HuH-7 (cell line): ENCODE results near the gene AVPI1.

Source experiments
- DNase-seq: peaks from one replicate; pipeline ENCODE4 v3.0.0; 2011; ENCODE audit warnings: low spot score

AVPI1 gene

GRCh38 chr10:97686962-97687784 lies at the start of gene AVPI1:
TSS of gene AVPI1 (minus strand) at chr10:97687241. CDS start at chr10:97679905, 7,336 bp downstream.
- peak; percentile 92 for DNase-seq

GRCh38 chr10:97736403-97736901 lies 49.4 kb upstream of the AVPI1 start:
- DNase-seq = no peak

GRCh38 chr10:97734021-97734420 lies 47.0 kb upstream of the AVPI1 start:
- DNase-seq = no peak

DNA sequence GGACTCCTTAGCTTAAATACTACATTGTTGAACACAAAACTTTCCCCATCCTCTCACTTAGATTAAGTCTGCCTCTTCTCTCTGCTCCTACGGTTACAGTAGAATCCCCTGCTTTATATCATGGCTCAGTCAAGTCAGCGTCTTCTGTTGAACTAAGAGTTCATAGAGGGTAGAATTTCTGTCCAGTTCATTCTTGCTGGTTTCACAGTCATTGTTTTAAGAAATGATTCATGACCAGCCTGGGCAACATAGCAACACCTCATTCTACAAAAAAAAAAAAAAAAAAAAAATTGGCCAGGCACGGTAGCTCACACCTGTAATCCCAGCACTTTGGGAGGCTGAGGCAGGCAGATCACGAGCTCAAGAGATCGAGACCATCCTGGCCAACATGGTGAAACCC lies 46.2 kb upstream of the AVPI1 start:
- no peak for DNase-seq

GRCh38 chr10:97732052-97732359 lies 45.0 kb upstream of the AVPI1 start:
- no peak for DNase-seq

DNA sequence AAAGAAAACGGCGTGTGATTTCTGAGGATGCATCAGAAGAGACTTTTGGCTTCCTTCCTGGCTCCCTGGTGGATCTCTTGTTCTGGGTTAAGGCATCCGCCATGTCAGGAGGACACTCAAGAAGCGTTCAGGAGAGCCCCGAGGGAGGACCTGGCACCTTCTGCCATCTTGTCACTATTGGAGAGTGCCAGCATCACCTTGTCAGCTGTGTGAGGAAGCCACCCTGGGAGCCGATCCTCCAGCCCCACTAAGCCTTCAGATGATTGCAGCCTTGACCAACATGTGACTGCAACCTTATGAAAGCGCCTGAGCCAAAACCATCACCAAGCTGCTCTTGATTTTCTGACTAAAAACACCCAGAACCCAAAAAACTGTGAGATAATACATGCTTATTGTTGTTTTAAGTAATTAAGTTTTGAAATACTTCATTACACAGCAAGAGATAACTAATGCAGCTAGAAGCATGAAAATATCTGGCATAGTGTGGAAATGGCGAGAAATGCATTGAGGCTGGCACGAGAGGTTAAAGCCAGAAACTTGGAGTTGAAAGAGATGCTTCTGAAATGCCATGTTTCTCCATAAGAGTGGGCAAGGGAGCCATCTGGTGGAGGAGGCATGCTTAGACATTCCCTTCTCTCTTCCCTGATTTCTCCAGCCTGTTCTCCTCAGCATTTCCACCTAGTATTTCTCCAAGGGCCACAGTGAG lies 44.5 kb upstream of the AVPI1 start:
- DNase-seq = peak; percentile 54

DNA sequence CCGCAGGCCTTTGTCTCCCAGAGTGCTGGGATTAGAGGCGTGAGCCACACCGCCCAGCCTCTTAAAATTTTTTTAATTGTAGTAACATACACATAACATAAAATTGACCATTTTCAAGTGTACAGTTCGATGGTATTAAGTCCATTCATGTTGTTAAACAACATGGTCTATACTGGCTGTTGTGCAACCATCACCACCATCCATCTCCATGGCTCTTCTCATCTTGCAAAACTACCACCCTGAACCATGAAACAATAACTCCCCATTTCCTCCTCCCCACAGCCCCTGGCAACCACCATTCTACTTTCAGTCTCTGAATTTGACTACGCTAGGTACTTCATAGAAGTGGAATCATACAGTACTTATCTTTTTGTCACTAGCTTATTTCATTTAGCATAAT lies 42.0 kb upstream of the AVPI1 start:
- DNase-seq = no peak

DNA sequence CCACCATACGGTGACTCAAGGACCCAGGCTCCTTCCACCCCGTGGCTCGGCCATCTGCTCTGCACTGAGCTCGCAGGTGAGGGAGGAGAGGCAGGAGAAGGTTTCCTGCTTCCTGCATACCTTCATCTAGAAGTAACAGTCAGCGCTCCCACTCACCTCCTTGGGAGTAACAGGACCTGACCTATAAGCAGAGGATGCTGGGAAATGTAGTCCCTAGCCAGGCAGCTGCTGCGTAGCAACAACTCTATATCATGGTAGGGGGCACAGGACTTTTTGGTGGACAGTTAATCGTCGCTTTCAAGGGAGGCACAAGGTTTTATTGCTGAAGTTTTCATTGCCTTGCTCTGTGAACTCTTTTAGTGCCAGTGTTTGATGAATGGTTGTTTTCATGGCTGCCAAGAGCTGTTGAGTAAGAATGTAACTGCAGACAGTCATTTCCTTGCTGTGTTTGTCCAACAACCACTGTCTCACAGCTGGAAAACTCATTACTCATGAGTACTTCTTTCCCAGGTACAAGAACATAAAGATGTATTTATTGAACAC lies 39.7 kb upstream of the AVPI1 start:
- DNase-seq = peak; percentile 43

- no peak for DNase-seq
Measured at GRCh38 chr10:97724341-97724941, 37.4 kb upstream of the AVPI1 start.

DNA sequence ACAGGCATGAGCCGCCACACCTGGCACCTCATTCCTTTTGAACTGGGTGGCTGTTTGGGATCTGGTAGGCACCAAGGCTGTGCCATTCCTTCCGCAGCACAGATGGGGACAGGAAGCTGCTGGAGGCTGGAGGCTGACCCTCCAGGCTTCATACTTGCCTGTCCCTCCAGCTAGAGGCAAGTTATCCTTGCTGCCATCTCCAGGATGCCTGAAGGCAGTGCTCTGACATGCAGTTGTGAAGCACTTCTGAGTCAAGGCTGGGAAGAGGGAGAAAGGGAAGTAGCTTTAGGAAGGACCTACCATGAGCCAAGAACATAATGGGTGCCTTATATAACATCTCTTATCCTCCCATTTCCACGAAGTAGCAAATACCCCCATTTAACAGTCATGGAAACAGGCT lies 36.0 kb upstream of the AVPI1 start:
- DNase-seq = no peak

DNA sequence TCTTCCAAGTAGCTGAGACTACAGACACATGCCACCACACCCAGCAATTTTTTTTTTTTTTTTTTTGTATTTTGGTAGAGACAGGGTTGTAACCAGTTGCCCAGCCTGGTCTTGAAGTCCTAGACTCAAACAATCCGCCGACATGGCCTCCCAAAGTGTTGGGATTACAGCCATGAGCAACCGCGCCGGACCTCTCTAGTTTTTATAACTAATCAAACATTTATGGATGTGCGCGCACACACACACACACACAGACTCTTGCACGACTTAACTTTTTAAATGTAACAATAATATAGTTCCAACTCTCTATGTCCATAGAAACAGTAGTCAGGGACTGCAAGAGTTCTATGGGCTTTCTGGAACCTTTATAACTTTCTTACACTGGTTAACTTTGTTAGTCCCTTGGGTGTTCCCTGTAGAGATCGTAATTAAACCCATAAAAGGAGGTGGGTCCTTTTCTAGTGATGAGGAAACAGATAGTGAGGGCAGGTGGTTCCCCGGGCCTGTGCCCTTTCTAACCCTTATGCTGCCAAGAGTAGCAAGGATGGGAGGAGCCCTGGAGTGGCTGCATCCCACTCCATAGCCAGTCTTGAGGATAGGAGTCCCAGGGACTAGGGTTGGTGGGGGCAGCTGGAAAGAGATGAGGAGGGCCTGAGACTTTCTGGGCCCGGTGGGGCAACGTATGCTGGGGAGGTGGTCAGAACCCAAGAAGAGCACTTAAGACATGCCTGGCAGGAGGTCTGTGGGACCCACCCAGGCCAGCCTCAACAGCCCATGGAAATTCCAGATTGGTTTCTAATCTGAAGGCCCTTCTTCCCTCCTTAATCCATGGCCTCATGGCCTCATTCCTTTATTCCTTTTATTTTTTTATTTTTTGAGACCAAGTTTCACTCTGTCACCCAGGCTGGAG lies 35.1 kb upstream of the AVPI1 start:
- no peak for DNase-seq

DNA sequence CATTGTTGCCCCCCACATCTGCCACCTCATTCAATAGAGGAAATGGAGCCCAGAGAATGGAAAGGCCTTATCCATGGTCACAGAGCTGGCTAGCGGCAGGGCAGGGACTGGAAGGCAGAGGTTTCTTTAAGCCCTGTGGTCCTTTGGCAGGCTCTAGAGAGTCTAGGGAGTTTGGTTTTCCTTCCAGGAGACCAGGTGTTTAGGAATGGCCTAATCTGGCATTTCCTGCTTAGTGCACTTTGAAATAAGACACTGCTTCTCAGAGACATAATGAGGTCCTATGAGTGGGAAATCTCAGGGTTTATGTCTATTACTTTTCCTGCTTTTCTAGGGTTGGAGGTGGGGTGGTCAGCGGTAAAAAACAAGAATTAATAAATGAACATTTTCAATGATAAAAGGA lies 32.6 kb upstream of the AVPI1 start:
- no peak for DNase-seq

GRCh38 chr10:97718659-97719142 lies 31.7 kb upstream of the AVPI1 start:
- peak; percentile 39 for DNase-seq

DNA sequence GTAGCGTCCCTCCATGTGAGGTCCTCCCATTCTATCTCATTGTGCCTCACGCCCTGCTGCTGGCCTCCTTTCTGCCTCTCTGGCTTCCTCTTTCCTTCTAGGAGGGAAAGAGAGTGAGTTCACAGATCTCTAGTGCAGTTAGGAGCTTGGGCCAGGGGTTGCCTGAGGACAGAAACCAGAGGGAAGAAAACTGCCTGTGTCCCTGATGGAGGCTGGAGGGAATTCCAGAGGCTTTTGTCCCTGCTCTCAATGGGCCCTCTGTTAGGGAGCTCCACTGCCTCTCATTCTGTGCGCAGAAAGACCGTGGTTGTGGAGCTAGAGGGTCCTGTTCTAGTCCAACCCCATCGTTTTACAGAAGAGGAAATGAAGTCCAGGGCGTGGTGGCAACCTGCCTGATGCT lies 31.1 kb upstream of the AVPI1 start:
- no peak for DNase-seq

DNA sequence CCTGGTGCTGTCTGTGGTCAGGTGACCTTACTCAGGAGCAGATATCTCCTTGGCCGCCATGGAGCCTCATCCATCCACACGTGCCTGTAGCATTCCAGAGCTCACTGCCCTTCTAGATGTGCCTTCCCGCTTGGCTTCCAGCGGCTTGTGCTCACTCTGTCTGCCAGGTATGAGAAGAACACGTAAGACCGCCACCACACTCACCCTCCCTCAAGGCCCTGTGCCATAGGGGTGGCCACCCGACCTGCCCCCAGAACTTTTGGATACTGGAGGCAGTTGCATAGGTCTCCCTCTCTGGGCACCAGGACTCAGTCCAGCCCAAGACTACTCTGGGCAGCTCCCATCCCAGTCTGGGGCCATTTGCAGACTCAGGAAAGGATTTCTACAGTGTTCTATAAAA lies 30.6 kb upstream of the AVPI1 start:
- DNase-seq = no peak

GRCh38 chr10:97715259-97715874 lies 28.3 kb upstream of the AVPI1 start:
- DNase-seq = no peak

DNA sequence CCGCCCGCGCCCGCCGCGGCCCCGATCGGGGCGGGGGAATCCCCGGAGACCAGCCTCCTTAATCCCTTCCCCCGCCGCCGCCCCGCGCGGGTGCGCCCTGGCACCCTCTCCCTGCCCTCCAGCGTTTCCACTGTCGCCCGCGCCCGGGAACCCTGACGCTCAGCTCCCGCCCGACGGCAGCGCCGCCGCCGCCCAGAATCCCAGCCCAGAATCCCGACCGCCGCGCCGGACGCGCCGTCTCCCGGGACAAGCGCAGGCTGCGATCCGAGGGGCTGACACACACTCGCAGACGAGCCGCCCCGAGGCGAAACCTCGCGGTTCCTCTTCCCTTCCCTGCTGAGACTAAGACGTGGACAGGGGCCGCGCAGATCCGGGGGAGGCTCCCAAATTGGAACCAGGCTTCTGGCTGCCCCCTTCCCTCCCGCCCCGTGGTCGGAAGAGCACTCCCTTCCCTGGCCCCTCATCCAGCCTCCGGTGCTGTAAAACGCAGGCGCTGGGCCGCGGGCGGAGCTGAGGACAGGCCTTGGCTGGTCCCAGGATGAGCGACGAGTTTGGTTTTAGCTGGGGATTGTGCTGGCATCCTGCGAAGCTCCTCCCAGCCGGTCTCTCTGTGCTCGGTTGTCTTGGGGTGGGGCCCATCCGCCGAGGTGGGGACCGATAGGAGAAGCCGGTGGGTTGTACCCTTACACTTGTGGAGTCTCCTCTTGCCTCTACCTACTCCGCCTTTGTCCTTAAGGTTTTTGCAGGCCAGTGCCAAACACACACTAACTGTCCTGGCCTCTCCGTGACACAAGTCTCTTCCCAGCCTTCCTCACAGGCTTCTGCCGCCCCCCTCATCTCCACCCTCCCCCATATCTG lies 27.6 kb upstream of the AVPI1 start:
- DNase-seq = peak; percentile 65

GRCh38 chr10:97713826-97714400 lies 26.9 kb upstream of the AVPI1 start:
- DNase-seq = peak; percentile 75

GRCh38 chr10:97713339-97713825 lies 26.3 kb upstream of the AVPI1 start, which contains the start of gene MARVELD1:
TSS of gene MARVELD1 (plus strand) at chr10:97713730. CDS start at chr10:97713877, 147 bp downstream.
- DNase-seq = peak; percentile 60
